K562 (cell line): ENCODE results near the gene SNX3. TPM values are rescaled to one million over a fixed set of nuclear protein-coding genes. Genes with fewer than 3 reads are reported as not detected.
"Not testable (repeated sequence)": the region's sequence is repeated elsewhere in the genome, so short reads cannot be mapped to it uniquely, and the experiment has no call there.

ENCODE experiments used
- ATAC-seq: fragments of 200-7000 bp; cut with Tn5 transposase; 3 replicates; pipeline ENCODE4 v1.9.1; 2020; ENCODE audit warnings: moderate library complexity
- BruUV-seq: library from RNA; stranded (reverse); fragments of 400-500 nt; replicated peaks from 2 replicates; lab custom pipeline; 2021; lab: Mats Ljungman, UMichigan
- CTCF ChIA-PET: fragments of 300-600 bp; formaldehyde crosslinking; extraction: SDS; loops from one replicate; lab custom pipeline; 2021; ENCODE audit warnings: low intra/inter-chr PET ratio; lab: Yijun Ruan, JAX
- POLR2A ChIA-PET: fragments of 300-600, 350-650 bp; sonication (Branson Sonifier 250); formaldehyde crosslinking; extraction: SDS; loops from one replicate; lab custom pipeline; 2021; ENCODE audit warnings: antibody characterized with exemption, inconsistent platforms; lab: Yijun Ruan, JAX
- DNase-seq, 4 experiments: peaks; one replicate each; pipeline versions ENCODE4 v3.0.0 to v3.0.0-alpha.2; 2011 to 2018; ENCODE audit warnings: low spot score in 3 of 4, mixed read lengths in 3 of 4; ENCODE audit errors: extremely low read depth in 1 of 4
- FAIRE-seq: peaks from 2 replicates; lab custom pipeline; 2011; peaks lifted over from hg19 to GRCh38; lab: Jason Lieb, UNC
- H2AFZ ChIP-seq: 2 replicates; pipeline ENCODE4 v1.6.0; 2011; ENCODE audit warnings: low read depth, low read length, control low read depth, inconsistent platforms
- H3K27ac ChIP-seq: fragments of 200-600 bp; 3 replicates; pipeline ENCODE4 v1.8.0; 2011; ENCODE audit warnings: low read depth, mild to moderate bottlenecking, control low read depth, inconsistent platforms, low read length, moderate library complexity, mixed read lengths; ENCODE audit errors: extremely low read depth
- H3K27me3 ChIP-seq, 2 experiments: fragments of 300-600 bp in 1 of 2; 2 replicates in 1 of 2; 3 replicates in 1 of 2; pipeline versions ENCODE4 v1.6.0 to v1.8.0; 2011; ENCODE audit warnings: inconsistent platforms in 2 of 2, low read length in 2 of 2, mild to moderate bottlenecking in 1 of 2, mixed read lengths in 1 of 2, moderate library complexity in 1 of 2; ENCODE audit not compliant: control insufficient read depth in 2 of 2, insufficient read depth in 2 of 2
- H3K36me3 ChIP-seq: fragments of 300-600 bp; 3 replicates; pipeline ENCODE4 v1.8.0; 2011; ENCODE audit warnings: mild to moderate bottlenecking, low read length, inconsistent platforms; ENCODE audit not compliant: control insufficient read depth, insufficient read depth
- H3K4me1 ChIP-seq, 2 experiments: fragments of 200-600 bp in 1 of 2; replicated peaks in 1 of 2; 2 replicates in 1 of 2; 3 replicates in 1 of 2; pipeline versions ENCODE4 v1.5.1 to v1.8.0; 2011; ENCODE audit warnings: inconsistent platforms in 2 of 2, low read length in 2 of 2, mild to moderate bottlenecking in 1 of 2, mixed read lengths in 1 of 2, moderate library complexity in 1 of 2; ENCODE audit not compliant: control insufficient read depth in 2 of 2, insufficient read depth in 2 of 2
- H3K4me2 ChIP-seq: 2 replicates; pipeline ENCODE4 v1.6.1; 2011; ENCODE audit warnings: low read length, control low read depth, inconsistent platforms, mixed read lengths; ENCODE audit not compliant: insufficient read depth
- H3K4me3 ChIP-seq: fragments of 200-600 bp; sonication (generic), shearing (Covaris generic); 2 replicates; pipeline ENCODE4 v1.5.1; 2016; ENCODE audit warnings: control low read depth, inconsistent platforms
- H3K79me2 ChIP-seq: fragments of 200-600 bp; 3 replicates; pipeline ENCODE4 v1.8.0; 2011; ENCODE audit warnings: low read length, inconsistent platforms; ENCODE audit not compliant: control insufficient read depth, insufficient read depth
- H3K9ac ChIP-seq, 2 experiments: 2 replicates each; pipeline versions ENCODE4 v1.6.0 to v1.6.1; 2011; ENCODE audit warnings: low read depth in 2 of 2, low read length in 2 of 2, control low read depth in 1 of 2, inconsistent platforms in 1 of 2, mild to moderate bottlenecking in 1 of 2, mixed read lengths in 1 of 2; ENCODE audit not compliant: insufficient read depth in 1 of 2
- H3K9me1 ChIP-seq: one replicate; pipeline ENCODE4 v1.6.0; 2011; ENCODE audit warnings: inconsistent platforms, mild to moderate bottlenecking, low read length, moderate library complexity; ENCODE audit not compliant: control insufficient read depth, insufficient read depth
- H3K9me3 ChIP-seq: replicated peaks from 2 replicates; pipeline ENCODE4 v1.5.1; 2011; ENCODE audit warnings: low read depth, low read length, inconsistent platforms; ENCODE audit not compliant: control insufficient read depth, insufficient read depth
- H4K20me1 ChIP-seq: replicated peaks from 2 replicates; pipeline ENCODE4 v1.6.1; 2011; ENCODE audit warnings: low read length, inconsistent platforms, mixed read lengths; ENCODE audit not compliant: control insufficient read depth, insufficient read depth
- COPS2 ChIP-seq: fragments of 450-650 bp; conservative IDR thresholded peaks from 2 replicates; pipeline ENCODE4 v1.6.1; 2016; ENCODE audit warnings: mild to moderate bottlenecking, moderate library complexity
- CUX1 ChIP-seq: fragments of 200-800 bp; sonication (Bioruptor generic); IDR thresholded peaks from 2 replicates; pipeline ENCODE4 v1.6.1; 2016; ENCODE audit warnings: missing genetic modification characterization, missing compliant biosample characterization
- GABPB1 ChIP-seq: sonication (generic); formaldehyde crosslinking; IDR thresholded peaks from 2 replicates; pipeline ENCODE4 v1.8.0; 2022; ENCODE audit warnings: mild to moderate bottlenecking, missing genetic modification reagents
- KLF16 ChIP-seq: IDR thresholded peaks from 2 replicates; pipeline ENCODE4 v1.6.1; 2016; ENCODE audit warnings: antibody characterized with exemption
- MED1 ChIP-seq: sonication (generic); formaldehyde crosslinking; IDR thresholded peaks from 2 replicates; pipeline ENCODE4 v1.8.1; 2023; ENCODE audit warnings: missing genetic modification reagents, borderline replicate concordance
- SAFB ChIP-seq: fragments of 200-400 bp; formaldehyde crosslinking; IDR thresholded peaks from 2 replicates; pipeline ENCODE4 v1.6.1; 2017; ENCODE audit warnings: low read depth, low read length, borderline replicate concordance
- SRF ChIP-seq, 2 experiments: fragments of 250-450, 450-650 bp in 1 of 2; sonication (Bioruptor Pico) in 1 of 2; sonication (generic) in 1 of 2; formaldehyde crosslinking; IDR thresholded peaks; 2 replicates each; pipeline versions ENCODE4 v1.5.0 to v1.5.1; 2020 to 2022; ENCODE audit warnings: mild to moderate bottlenecking in 1 of 2, missing genetic modification reagents in 1 of 2
- USF2 ChIP-seq: sonication (generic); formaldehyde crosslinking; IDR thresholded peaks from 2 replicates; pipeline ENCODE4 v1.5.0; 2020; ENCODE audit warnings: missing genetic modification reagents
- ZNF511 ChIP-seq: sonication (generic); formaldehyde crosslinking; IDR thresholded peaks from 2 replicates; pipeline ENCODE4 v1.8.0; 2022; ENCODE audit warnings: mild to moderate bottlenecking, missing genetic modification reagents
- WGBS: fragments of 100-300 bp; shearing (Covaris generic); methylation state at CpG from one replicate; pipeline ENCODE4 v1.1.6; 2016; ENCODE audit warnings: low coverage, mixed read lengths; ENCODE audit not compliant: insufficient coverage; ENCODE audit errors: missing lambda C conversion rate; 5-methylcytosine and 5-hydroxymethylcytosine counted together
- in situ Hi-C: fragments of 300-500 bp; cut with MboI; formaldehyde crosslinking; loops from 4 replicates; pipeline ENCODE4 v1.15.0; 2018; ENCODE audit warnings: inconsistent platforms, mixed read lengths
- intact Hi-C: fragments of 100-400 bp; cut with micrococcal nuclease; formaldehyde crosslinking; loops from 2 replicates; pipeline ENCODE4 v1.14.2; 2022
- polyA plus RNA-seq, 8 experiments: library from polyadenylated mRNA; depleted of rRNA in 4 of 8; stranded (reverse) in 5 of 8; unstranded in 3 of 8; fragments of >200 nt; fragmentation: Nextera tagmentation in 2 of 8; fragmentation: Illumina TruSeq in 1 of 8; extraction: Ambion mirVana in 2 of 8; extraction: Trizol in 1 of 8; gene quantifications; 2 replicates each; pipeline versions ENCODE4 v1.2.1 to v1.2.3, GENCODE V29; 2011 to 2014; ENCODE audit warnings: inconsistent platforms in 1 of 8, missing spikeins in 1 of 8
- total RNA-seq, 7 experiments: library from RNA; depleted of rRNA in 6 of 7; stranded (reverse); fragments of >200 nt in 6 of 7; fragmentation: Illumina TruSeq in 2 of 7; extraction: Trizol in 2 of 7; gene quantifications; 2 replicates each; pipeline versions ENCODE4 v1.2.1 to v1.2.3, GENCODE V29; 2011 to 2021; ENCODE audit warnings: low replicate concordance in 1 of 7

The SNX3 gene
- total and polyA plus RNA-seq, 9 of the 15 experiments (the other 6 are each of a cell fraction or from before 2014, with no cell fraction given) = 48.9 to 410 (median 159) TPM

- Histone ChIP-seq H3K4me1 (peaks cover 0 to 14% of the 10 kb centered on the region in 2 experiments; a peak in 3 of 5 replicates), H2AFZ (0 out of 2 replicates have a peak overlapping the region, but pooled peaks have one; percentile 3), H3K79me2 (peaks cover 26% of the 10 kb centered on the region)
- FAIRE-seq, H3K9me1 ChIP-seq, H3K27ac ChIP-seq, H4K20me1 ChIP-seq, H3K4me3 ChIP-seq, H3K36me3 ChIP-seq, intact Hi-C loops, POLR2A ChIA-PET, in situ Hi-C loops, ATAC-seq, H3K4me2 ChIP-seq, DNase-seq, H3K9me3 ChIP-seq, H3K9ac ChIP-seq, H3K27me3 ChIP-seq, BruUV-seq: not testable (repeated sequence)
- 36% methylated on average over 3 of the region's 3 CpGs for WGBS
- CTCF ChIA-PET = interaction anchor here (0.7 kb wide), 1 partner anchor 17 kb away, joined by 3 read pairs; no protein-coding TSS in a partner anchor
These were observed 31.7 kb upstream of the SNX3 start for GRCh38 chr6:108292561-108292960.

- WGBS = 29% methylated on average over 4 of the region's 4 CpGs
- no peak overlapping the region for H3K4me2 ChIP-seq
- H3K36me3 ChIP-seq = no peaks in the 10 kb centered on the region
- no TSS peak for BruUV-seq
- H3K27me3 ChIP-seq = no peaks in the 10 kb centered on the region
- H3K4me1 ChIP-seq = peaks cover 0 to 14% of the 10 kb centered on the region in 2 experiments; a peak in 3 of 5 replicates
- H3K79me2 ChIP-seq = peaks cover 16% of the 10 kb centered on the region
- no peaks in the 10 kb centered on the region for H3K9me3 ChIP-seq
- no peak overlapping the region for H3K4me3 ChIP-seq
- FAIRE-seq (no peak), DNase-seq (peak in 1 of 4 experiments; percentile 20), ATAC-seq (no peak)
- ChIA-PET CTCF (no interaction called here), POLR2A (no interaction called here)
- intact Hi-C loops (no loop called here), in situ Hi-C loops (no loop called here)
- no peak overlapping the region for H2AFZ ChIP-seq
- no peaks in the 10 kb centered on the region for H4K20me1 ChIP-seq
- H3K9me1 ChIP-seq = no peaks in the 10 kb centered on the region
- H3K9ac ChIP-seq = no peak overlapping the region
- no peak overlapping the region for H3K27ac ChIP-seq
- TF ChIP-seq MED1 (CRISPR knock-in tag) = no peak
- no peak for TF ChIP-seq ZNF511 (CRISPR knock-in tag)
- TF ChIP-seq COPS2 = no peak
- no peak for TF ChIP-seq CUX1 (CRISPR knock-in tag)
- TF ChIP-seq SRF (CRISPR knock-in tag; IDR thresholded peaks at IDR 0.05) = no peak
- TF ChIP-seq KLF16 = no peak
- no peak for TF ChIP-seq SAFB
- no peak for TF ChIP-seq GABPB1 (CRISPR knock-in tag)
- TF ChIP-seq USF2 (CRISPR knock-in tag) = no peak
These were observed 30.3 kb upstream of the SNX3 start for GRCh38 chr6:108291091-108291490.
